NCI-H1436 (cell line): ENCODE results near the gene INKA1.
A peak's percentile ranks its signal among the peaks of the same experiment; 100 is the strongest.

ENCODE experiments used
- DNase-seq: peaks from one replicate; lab custom pipeline; 2025; lab: John Stamatoyannopoulos, UW

The INKA1 gene

GRCh38 chr3:49786357-49787181, 16.5 kb upstream of the INKA1 start, which contains the start of gene IP6K1:
Gene IP6K1 (minus strand): TSS chr3:49786542. CDS start chr3:49748040, 38,502 bp downstream.
- DNase-seq: peak; percentile 92

GRCh38 chr3:49787182-49787464, 15.9 kb upstream of the INKA1 start:
- DNase-seq: no peak

DNA sequence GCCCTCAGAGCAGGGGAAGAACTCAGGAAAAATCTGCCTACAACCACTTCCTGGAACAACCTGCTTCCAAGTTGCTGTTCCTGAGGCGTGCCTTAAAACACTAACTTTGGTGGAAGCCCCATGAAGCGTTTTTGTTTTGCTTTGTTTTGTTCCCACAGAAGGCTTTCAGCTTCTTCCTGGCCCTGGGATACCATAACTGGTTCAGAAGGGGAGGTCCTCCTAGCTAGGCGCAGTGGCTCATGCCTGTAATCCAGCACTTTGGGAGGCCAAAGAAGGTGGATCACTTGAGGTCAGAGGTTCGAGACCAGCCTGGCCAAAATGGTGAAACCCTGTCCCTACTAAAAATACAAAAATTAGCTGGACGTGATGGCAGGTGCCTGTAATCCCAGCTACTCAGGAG, 15.5 kb upstream of the INKA1 start:
- no peak for DNase-seq

GRCh38 chr3:49788056-49788455, 15.0 kb upstream of the INKA1 start:
- DNase-seq: no peak

GRCh38 chr3:49790626-49791411, 12.2 kb upstream of the INKA1 start:
- DNase-seq: no peak

- DNase-seq: no peak
Observed at GRCh38 chr3:49791571-49791970, 11.5 kb upstream of the INKA1 start.

DNA sequence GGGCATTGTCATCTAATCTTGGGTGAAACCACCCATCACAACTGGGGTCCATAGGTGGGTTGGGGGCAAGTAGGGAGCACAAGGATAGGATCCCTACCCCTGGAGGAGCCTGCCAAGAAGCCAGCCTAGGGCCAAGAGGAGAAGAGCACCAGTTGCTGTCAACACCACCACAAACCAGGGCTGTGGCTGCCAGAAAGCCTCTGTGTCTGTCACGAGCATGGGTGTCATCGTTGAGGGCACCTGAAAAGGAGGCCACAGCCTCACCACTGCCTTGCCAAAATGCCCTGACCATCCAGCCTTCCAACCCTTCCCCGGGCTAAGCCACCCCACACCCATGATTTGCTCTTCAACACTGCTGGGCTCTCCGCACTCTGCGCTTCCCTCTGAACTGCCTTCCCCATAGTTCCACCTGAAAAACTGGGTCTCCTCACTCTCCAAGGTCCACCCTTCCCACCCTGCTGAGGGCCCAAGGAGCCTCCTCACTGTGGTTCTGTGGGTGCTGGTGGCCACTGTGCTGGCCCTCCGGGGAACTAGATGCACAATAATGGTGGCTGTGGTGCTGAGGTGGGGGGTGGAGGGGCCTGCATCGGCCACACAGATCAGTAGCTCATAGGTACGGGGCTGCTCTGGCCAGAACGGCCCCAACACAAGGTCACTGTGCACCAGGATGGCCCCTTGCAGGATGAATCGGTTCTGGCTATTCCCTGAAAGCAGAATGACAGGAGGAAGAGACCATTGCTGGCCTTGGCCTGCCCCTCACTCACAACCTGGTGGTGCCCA, 10.5 kb upstream of the INKA1 start:
- DNase-seq: no peak

GRCh38 chr3:49793486-49794085, 9.5 kb upstream of the INKA1 start:
- DNase-seq: no peak

DNA sequence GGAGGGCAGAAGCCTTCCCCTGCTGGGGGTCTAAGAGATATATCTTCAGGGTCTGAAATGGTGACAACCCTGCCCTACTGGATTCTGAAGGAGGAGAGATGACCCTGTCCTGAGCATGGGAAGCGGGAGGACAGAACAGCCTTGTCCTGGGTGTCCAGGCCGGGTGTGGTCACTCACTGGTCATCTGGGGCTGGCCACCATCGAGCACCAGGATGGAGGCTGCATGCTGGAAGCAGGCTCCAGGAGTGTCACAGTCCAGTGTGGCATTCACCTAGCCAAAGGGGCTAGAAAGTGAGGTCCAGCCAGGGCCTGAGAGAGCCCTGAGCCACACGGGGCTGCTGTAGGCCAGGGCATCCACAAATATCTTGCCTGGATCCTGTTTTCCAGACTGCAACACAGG, 8.6 kb upstream of the INKA1 start:
- no peak for DNase-seq

- no peak for DNase-seq
Observed at GRCh38 chr3:49794926-49795905, 7.8 kb upstream of the INKA1 start.

- no peak for DNase-seq
Observed at GRCh38 chr3:49799105-49799504, 4.0 kb upstream of the INKA1 start.

GRCh38 chr3:49799761-49800160, 3.3 kb upstream of the INKA1 start, which contains the start of gene CDHR4:
Gene CDHR4 (minus strand): TSS chr3:49799873. CDS start chr3:49799812, 61 bp downstream.
- no peak for DNase-seq

GRCh38 chr3:49801160-49801559, 1.9 kb upstream of the INKA1 start:
- no peak for DNase-seq

- DNase-seq: peak; percentile 1
Observed at GRCh38 chr3:49803465-49804140, 542 bp downstream of the INKA1 start.

GRCh38 chr3:49804141-49805041, 1.3 kb downstream of the INKA1 start:
- DNase-seq: no peak

DNA sequence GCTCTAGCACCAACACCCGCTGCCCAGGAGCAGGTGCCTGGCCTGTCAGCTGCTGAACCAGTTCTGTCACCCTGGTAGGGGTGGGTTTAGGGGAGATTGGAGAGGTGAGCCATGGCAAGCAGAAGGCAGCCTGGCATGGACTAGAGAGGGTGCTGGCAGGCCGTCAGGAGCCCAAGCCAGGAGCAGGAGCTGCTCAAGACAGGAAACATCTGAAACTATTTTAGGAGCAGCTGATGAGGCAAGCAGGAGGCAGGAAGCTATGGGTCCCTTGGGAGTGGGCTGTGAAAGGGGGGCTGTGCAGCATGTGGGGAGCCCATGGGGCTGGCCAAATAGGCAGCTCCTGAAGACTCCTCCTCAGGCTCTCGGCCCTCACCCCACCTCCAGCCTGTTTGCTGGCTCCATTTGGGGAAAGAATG, 2.3 kb downstream of the INKA1 start:
- DNase-seq: peak; percentile 46

GRCh38 chr3:49805897-49806701, 3.0 kb downstream of the INKA1 start:
- DNase-seq: no peak

GRCh38 chr3:49806850-49807249, 3.8 kb downstream of the INKA1 start:
- no peak for DNase-seq
